Natural killer cell (primary cell): Measurements from ENCODE around the gene SCN2A. TPM values are rescaled to one million over a fixed set of nuclear protein-coding genes. Genes with fewer than 3 reads are reported as not detected.

Source experiments
- ATAC-seq, 3 donors: fragments of 150-1000 bp in 2 of 3; fragments of 200-7000 bp in 1 of 3; cut with Tn5 transposase; 1 replicate in 1 of 3; 2 replicates in 2 of 3; pipeline ENCODE4 v1.10.0; 2021; ENCODE audit warnings: mild to moderate bottlenecking in 2 of 3, moderate library complexity in 2 of 3
- DNase-seq, 2 donors: peaks; one replicate each; pipeline versions ENCODE4 v3.0.0 to v3.0.0-alpha.2; 2013 to 2021; ENCODE audit warnings: mixed read lengths in 1 of 2
- H3K27ac ChIP-seq: one replicate; pipeline ENCODE4 v1.5.1; 2013; ENCODE audit warnings: mild to moderate bottlenecking, low read length
- H3K27me3 ChIP-seq: one replicate; pipeline ENCODE4 v1.6.1; 2013; ENCODE audit warnings: low read length; ENCODE audit not compliant: control insufficient read depth, insufficient read depth
- H3K36me3 ChIP-seq: one replicate; pipeline ENCODE4 v1.6.1; 2013; ENCODE audit warnings: low read length; ENCODE audit not compliant: control insufficient read depth, insufficient read depth
- H3K4me1 ChIP-seq: one replicate; pipeline ENCODE4 v1.6.1; 2013; ENCODE audit warnings: low read length; ENCODE audit not compliant: control insufficient read depth, insufficient read depth
- H3K4me3 ChIP-seq: one replicate; pipeline ENCODE4 v1.5.1; 2013; ENCODE audit warnings: low read length
- H3K9me3 ChIP-seq: one replicate; pipeline ENCODE4 v1.6.1; 2013; ENCODE audit warnings: low read length; ENCODE audit not compliant: control insufficient read depth, insufficient read depth
- H3K27ac Mint-ChIP-seq, 2 donors: one replicate each; pipeline ENCODE4 v1.8.0; 2022; ENCODE audit warnings: mild to moderate bottlenecking in 2 of 2, mixed read lengths in 2 of 2, moderate library complexity in 1 of 2
- H3K27me3 Mint-ChIP-seq, 2 donors: one replicate each; pipeline ENCODE4 v1.8.0; 2022; ENCODE audit warnings: low read depth in 2 of 2, mixed read lengths in 2 of 2
- H3K36me3 Mint-ChIP-seq: one replicate; pipeline ENCODE4 v1.8.0; 2022; ENCODE audit warnings: mixed read lengths
- H3K4me1 Mint-ChIP-seq, 2 donors: one replicate each; pipeline ENCODE4 v1.8.0; 2022; ENCODE audit warnings: mixed read lengths in 2 of 2
- H3K4me3 Mint-ChIP-seq: one replicate; pipeline ENCODE4 v1.8.0; 2022; ENCODE audit warnings: mild to moderate bottlenecking, moderate library complexity, mixed read lengths
- H3K9me3 Mint-ChIP-seq, 2 donors: one replicate each; pipeline ENCODE4 v1.8.0; 2022; ENCODE audit warnings: mixed read lengths in 2 of 2
- WGBS: methylation state at CpG from one replicate; pipeline ENCODE4 v1.1.7; 2013; ENCODE audit warnings: missing lambda C conversion rate; ENCODE audit not compliant: insufficient coverage; 5-methylcytosine and 5-hydroxymethylcytosine counted together
- intact Hi-C: fragments of 100-400 bp; cut with micrococcal nuclease; formaldehyde crosslinking; loops from one replicate; pipeline ENCODE4 v1.14.2; 2022
- total RNA-seq, 4 donors: library from RNA; stranded (reverse); fragments of 120-200 nt in 1 of 4; gene quantifications; one replicate each; pipeline versions ENCODE4 v1.2.3 to v1.2.4, GENCODE V29; 2013 to 2022
- TF ChIP-seq, protein P1 (sequence below): fragments of 200-600 bp; IDR thresholded peaks from one replicate; pipeline ENCODE4 v1.8.0; 2022; ENCODE audit warnings: antibody characterized with exemption

Gene SCN2A
- total RNA-seq, 3 donors from 2014 or later (not counting 1 experiment from before 2014, with no cell fraction given): 0.10 TPM; not detected in 2

DNA sequence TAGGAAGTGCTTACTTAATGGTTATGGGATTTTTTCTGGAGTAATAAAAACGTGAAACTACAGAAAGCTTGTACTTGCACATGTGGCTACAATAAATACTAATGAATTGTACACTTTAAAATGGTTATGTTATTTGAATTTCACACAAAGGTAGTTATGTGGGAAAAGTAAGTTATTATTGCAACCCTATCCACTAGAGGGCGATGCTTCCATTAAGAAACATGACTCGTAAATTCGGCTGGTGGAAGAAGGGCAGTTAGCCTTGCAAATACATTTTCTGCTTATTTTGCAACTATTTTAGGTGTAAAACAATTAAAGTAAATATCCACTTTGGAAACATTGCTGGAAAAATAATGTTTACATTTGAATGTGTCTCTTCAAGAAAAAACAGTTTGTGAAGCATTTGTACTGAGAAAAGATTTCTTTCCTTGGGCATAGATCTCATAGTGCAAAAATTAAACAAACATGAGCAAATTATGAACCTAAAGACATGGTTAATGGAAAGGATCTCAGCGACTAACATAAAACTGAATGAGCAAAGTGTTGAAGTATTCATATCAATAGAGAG, 162.2 kb downstream of the SCN2A start:
- Histone ChIP-seq H3K27me3 (no peaks in the 10 kb centered on the region), H3K4me1 (no peaks in the 10 kb centered on the region), H3K27ac (no peak overlapping the region), H3K9me3 (no peaks in the 10 kb centered on the region), H3K4me3 (no peak overlapping the region), H3K36me3 (no peaks in the 10 kb centered on the region)
- peak in 1 of 2 donors; percentile 73 for DNase-seq
- Mint-ChIP-seq H3K9me3 (no peaks in the 10 kb centered on the region), H3K27me3 (peaks cover 5 to 22% of the 10 kb centered on the region in 2 donors), H3K27ac (no peak overlapping the region), H3K4me3 (no peak overlapping the region), H3K4me1 (peaks cover 6 to 8% of the 10 kb centered on the region in 2 donors), H3K36me3 (no peaks in the 10 kb centered on the region)
- TF ChIP-seq, protein P1, sequence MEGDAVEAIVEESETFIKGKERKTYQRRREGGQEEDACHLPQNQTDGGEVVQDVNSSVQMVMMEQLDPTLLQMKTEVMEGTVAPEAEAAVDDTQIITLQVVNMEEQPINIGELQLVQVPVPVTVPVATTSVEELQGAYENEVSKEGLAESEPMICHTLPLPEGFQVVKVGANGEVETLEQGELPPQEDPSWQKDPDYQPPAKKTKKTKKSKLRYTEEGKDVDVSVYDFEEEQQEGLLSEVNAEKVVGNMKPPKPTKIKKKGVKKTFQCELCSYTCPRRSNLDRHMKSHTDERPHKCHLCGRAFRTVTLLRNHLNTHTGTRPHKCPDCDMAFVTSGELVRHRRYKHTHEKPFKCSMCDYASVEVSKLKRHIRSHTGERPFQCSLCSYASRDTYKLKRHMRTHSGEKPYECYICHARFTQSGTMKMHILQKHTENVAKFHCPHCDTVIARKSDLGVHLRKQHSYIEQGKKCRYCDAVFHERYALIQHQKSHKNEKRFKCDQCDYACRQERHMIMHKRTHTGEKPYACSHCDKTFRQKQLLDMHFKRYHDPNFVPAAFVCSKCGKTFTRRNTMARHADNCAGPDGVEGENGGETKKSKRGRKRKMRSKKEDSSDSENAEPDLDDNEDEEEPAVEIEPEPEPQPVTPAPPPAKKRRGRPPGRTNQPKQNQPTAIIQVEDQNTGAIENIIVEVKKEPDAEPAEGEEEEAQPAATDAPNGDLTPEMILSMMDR: peak; percentile 84
- intact Hi-C loops: loop anchor here (1.0 to 5.0 kb wide), 3 partner anchors 296 to 726 kb away; partner anchors contain the start of gene SCN1A
- WGBS: 0% methylated on average over 1 of the region's 5 CpGs
- ATAC-seq: peak; percentile 50 to 69 (median 68)

DNA sequence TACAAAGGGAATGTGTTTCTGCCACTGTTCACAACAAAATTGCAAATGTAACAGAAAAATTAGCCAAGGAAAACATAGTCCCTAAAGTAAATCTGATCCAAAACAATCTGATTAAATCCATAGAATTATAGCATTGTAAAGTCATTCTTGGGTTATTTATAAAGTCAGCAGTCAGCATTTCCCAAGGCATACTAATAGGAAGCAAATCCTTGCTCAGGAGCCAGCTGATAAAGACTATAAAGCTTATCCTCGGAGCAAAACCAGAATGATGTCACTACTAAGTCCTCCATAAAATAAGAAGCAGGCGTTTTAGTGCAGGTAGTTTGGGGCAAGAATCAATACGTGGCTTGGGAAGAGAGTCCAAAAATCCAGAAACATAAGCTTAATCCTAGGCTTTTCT, 162.9 kb downstream of the SCN2A start:
- intact Hi-C loops: loop anchor here (5.0 kb wide), 2 partner anchors 295 to 725 kb away; partner anchors contain the start of gene SCN1A
- 100% methylated on average over 2 of the region's 3 CpGs for WGBS

GRCh38 chr2:165406173-165406572, 167.0 kb downstream of the SCN2A start:
- no peaks in the 10 kb centered on the region for H3K36me3 Mint-ChIP-seq
- no peak overlapping the region for H3K4me3 ChIP-seq
- no peaks in the 10 kb centered on the region for H3K27me3 ChIP-seq
- no peak for DNase-seq
- intact Hi-C loops: no loop called here
- H3K9me3 ChIP-seq: no peaks in the 10 kb centered on the region
- no peaks in the 10 kb centered on the region for H3K36me3 ChIP-seq
- H3K4me3 Mint-ChIP-seq: no peak overlapping the region
- no peak for ATAC-seq
- no peaks in the 10 kb centered on the region for H3K9me3 Mint-ChIP-seq
- TF ChIP-seq, protein P1: no peak
- 80% methylated on average over 3 of the region's 3 CpGs for WGBS
- H3K27me3 Mint-ChIP-seq: peaks cover 0 to 11% of the 10 kb centered on the region in 2 donors
- no peaks in the 10 kb centered on the region for H3K4me1 ChIP-seq
- H3K27ac Mint-ChIP-seq: no peak overlapping the region
- no peak overlapping the region for H3K27ac ChIP-seq
- H3K4me1 Mint-ChIP-seq: peaks cover 6 to 8% of the 10 kb centered on the region in 2 donors

More for the DNA sequence above, 162.9 kb downstream of the SCN2A start:
- Histone ChIP-seq H3K36me3 (no peaks in the 10 kb centered on the region), H3K4me1 (no peaks in the 10 kb centered on the region), H3K27ac (no peak overlapping the region), H3K4me3 (no peak overlapping the region), H3K27me3 (no peaks in the 10 kb centered on the region), H3K9me3 (no peaks in the 10 kb centered on the region)
- DNase-seq (no peak), ATAC-seq (no peak)
- TF ChIP-seq, protein P1: no peak
- no peak overlapping the region for H3K4me3 Mint-ChIP-seq
- H3K9me3 Mint-ChIP-seq: no peaks in the 10 kb centered on the region
- H3K36me3 Mint-ChIP-seq: no peaks in the 10 kb centered on the region
- H3K27me3 Mint-ChIP-seq: peaks cover 5 to 22% of the 10 kb centered on the region in 2 donors
- no peak overlapping the region for H3K27ac Mint-ChIP-seq
- peaks cover 6 to 8% of the 10 kb centered on the region in 2 donors for H3K4me1 Mint-ChIP-seq

- Histone ChIP-seq H3K27me3 (no peaks in the 10 kb centered on the region), H3K4me3 (no peak overlapping the region), H3K9me3 (no peaks in the 10 kb centered on the region), H3K36me3 (no peaks in the 10 kb centered on the region), H3K4me1 (no peaks in the 10 kb centered on the region), H3K27ac (no peak overlapping the region)
- H3K36me3 Mint-ChIP-seq: no peaks in the 10 kb centered on the region
- ATAC-seq (no peak), DNase-seq (no peak)
- no peaks in the 10 kb centered on the region for H3K4me1 Mint-ChIP-seq
- TF ChIP-seq, protein P1: no peak
- H3K27ac Mint-ChIP-seq: no peak overlapping the region
- no peaks in the 10 kb centered on the region for H3K27me3 Mint-ChIP-seq
- intact Hi-C loops: no loop called here
- H3K9me3 Mint-ChIP-seq: no peaks in the 10 kb centered on the region
- no peak overlapping the region for H3K4me3 Mint-ChIP-seq
These were observed 168.3 kb downstream of the SCN2A start for GRCh38 chr2:165407466-165407865.
